ENCODE data around the gene NDEL1. TPM values are rescaled to one million over a fixed set of nuclear protein-coding genes. Genes with fewer than 3 reads are reported as not detected.

Gene NDEL1
- total RNA-seq, 1 experiment from 2014 or later = 38.4 TPM

DNA sequence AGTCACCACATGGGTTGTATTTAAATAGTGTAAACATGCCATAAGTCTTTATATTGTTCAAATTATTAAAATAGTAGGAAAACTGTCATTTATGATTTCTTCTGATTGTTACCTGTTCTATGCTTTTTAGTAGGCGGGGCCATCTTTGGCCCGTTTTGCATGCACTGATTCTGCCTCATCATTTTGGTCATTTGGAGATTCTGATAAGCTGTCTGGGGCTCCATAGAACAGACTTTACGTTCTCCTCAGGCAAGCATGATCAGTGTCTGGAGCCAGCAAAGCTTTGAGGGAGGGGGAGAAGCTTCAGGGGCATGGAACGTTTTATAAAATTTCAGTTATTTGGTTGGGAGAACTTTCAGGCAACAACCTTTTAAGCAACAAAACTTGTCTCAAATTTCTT lies 8.8 kb downstream of the NDEL1 start:
- Histone ChIP-seq H3K79me2 (ENCODE audit: insufficient read depth, low read length) (peaks cover 11% of the 10 kb centered on the region; the same call in 1 of the 2 replicates), H4K8ac (replicated peaks; ENCODE audit: insufficient read length, low read depth, low read length) (no peak overlapping the region), H3K4ac (ENCODE audit: low read depth, low read length) (no peak overlapping the region), H2AK5ac (ENCODE audit: insufficient read length, low read length) (no peak overlapping the region), H4K20me1 (ENCODE audit: control insufficient read depth, insufficient read depth, insufficient read length) (no peaks in the 10 kb centered on the region), H4K91ac (ENCODE audit: insufficient read length, low read depth, low read length) (no peak overlapping the region), H3K18ac (ENCODE audit: insufficient read length, low read depth, low read length) (no peak overlapping the region), H2BK120ac (ENCODE audit: low read depth, low read length, poor library complexity, severe bottlenecking) (no peak overlapping the region), H4K5ac (ENCODE audit: insufficient read length, low read depth, low read length) (no peak overlapping the region), H2BK5ac (ENCODE audit: insufficient read length, low read length) (no peak overlapping the region), H3K27ac (ENCODE audit: insufficient read length, low read depth, low read length) (no peak overlapping the region), H3K9me3 (ENCODE audit: control insufficient read depth, low read depth, low read length) (no peaks in the 10 kb centered on the region), H3K23me2 (ENCODE audit: insufficient read length, low read depth, low read length, poor library complexity, severe bottlenecking) (no peaks in the 10 kb centered on the region), H3K14ac (ENCODE audit: insufficient read depth, low read length) (no peak overlapping the region), H2BK15ac (ENCODE audit: low read depth, low read length) (no peak overlapping the region), H3K9ac (ENCODE audit: extremely low read depth, insufficient read length, low read length) (no peak overlapping the region), H3K23ac (ENCODE audit: insufficient read length, low read depth, low read length) (no peak overlapping the region), H2AFZ (ENCODE audit: low read length) (no peak overlapping the region), H3T11ph (ENCODE audit: low read length) (no peak overlapping the region), H2BK12ac (ENCODE audit: insufficient read length, low read depth, low read length) (no peak overlapping the region), H2BK20ac (ENCODE audit: low read depth, low read length, poor library complexity, severe bottlenecking) (no peak overlapping the region), H3K79me1 (ENCODE audit: insufficient read depth, low read depth, low read length, poor library complexity, severe bottlenecking) (peaks cover 2% of the 10 kb centered on the region), H3K56ac (ENCODE audit: insufficient read length, low read depth, low read length) (no peak overlapping the region), H3K4me2 (ENCODE audit: insufficient read depth, insufficient read length, low read length) (no peak overlapping the region), H3K4me1 (ENCODE audit: insufficient read depth, low read length) (no peaks in the 10 kb centered on the region), H3K27me3 (ENCODE audit: insufficient read depth, low read length) (no peaks in the 10 kb centered on the region)
- Mint-ChIP-seq H3K4me1 (peaks cover 10 to 15% of the 10 kb centered on the region in 2 experiments; a peak in 3 of 4 replicates), H3K27me3 (ENCODE audit: low read depth) (no peaks in the 10 kb centered on the region), H3K27ac (no peak overlapping the region), H3K9me3 (no peaks in the 10 kb centered on the region), H3K4me3 (no peak overlapping the region), H3K36me3 (ENCODE audit: insufficient read depth in 1 of 3, low read depth in 3 of 3) (peaks cover 13 to 34% (median 27%) of the 10 kb centered on the region in 3 experiments; a peak in 6 of 7 replicates)
- no CpG with 5 or more reads among the region's 4 CpGs for WGBS (ENCODE audit: extremely low coverage, insufficient read length, low lambda C conversion rate)
- TF ChIP-seq, protein P1, sequence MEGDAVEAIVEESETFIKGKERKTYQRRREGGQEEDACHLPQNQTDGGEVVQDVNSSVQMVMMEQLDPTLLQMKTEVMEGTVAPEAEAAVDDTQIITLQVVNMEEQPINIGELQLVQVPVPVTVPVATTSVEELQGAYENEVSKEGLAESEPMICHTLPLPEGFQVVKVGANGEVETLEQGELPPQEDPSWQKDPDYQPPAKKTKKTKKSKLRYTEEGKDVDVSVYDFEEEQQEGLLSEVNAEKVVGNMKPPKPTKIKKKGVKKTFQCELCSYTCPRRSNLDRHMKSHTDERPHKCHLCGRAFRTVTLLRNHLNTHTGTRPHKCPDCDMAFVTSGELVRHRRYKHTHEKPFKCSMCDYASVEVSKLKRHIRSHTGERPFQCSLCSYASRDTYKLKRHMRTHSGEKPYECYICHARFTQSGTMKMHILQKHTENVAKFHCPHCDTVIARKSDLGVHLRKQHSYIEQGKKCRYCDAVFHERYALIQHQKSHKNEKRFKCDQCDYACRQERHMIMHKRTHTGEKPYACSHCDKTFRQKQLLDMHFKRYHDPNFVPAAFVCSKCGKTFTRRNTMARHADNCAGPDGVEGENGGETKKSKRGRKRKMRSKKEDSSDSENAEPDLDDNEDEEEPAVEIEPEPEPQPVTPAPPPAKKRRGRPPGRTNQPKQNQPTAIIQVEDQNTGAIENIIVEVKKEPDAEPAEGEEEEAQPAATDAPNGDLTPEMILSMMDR (conservative IDR thresholded peaks at IDR 0.05) = no peak
- DNase-seq = no peak

Data from H9 (cell line).